Breast epithelium (tissue), 3 donors: Measurements from ENCODE around the gene FASTKD1.

Experiments used
- POLR2A ChIP-seq: fragments of 450-650 bp; IDR thresholded peaks from one replicate; pipeline ENCODE4 v1.6.1; 2016; ENCODE audit warnings: antibody characterized with exemption, mild to moderate bottlenecking, moderate library complexity
- TF ChIP-seq, protein P1 (sequence below), 3 donors: fragments of 450-650 bp; IDR thresholded peaks; one replicate each; pipeline ENCODE4 v1.5.1; 2016 to 2017; ENCODE audit warnings: antibody characterized with exemption in 3 of 3, mild to moderate bottlenecking in 3 of 3, moderate library complexity in 3 of 3

DNA sequence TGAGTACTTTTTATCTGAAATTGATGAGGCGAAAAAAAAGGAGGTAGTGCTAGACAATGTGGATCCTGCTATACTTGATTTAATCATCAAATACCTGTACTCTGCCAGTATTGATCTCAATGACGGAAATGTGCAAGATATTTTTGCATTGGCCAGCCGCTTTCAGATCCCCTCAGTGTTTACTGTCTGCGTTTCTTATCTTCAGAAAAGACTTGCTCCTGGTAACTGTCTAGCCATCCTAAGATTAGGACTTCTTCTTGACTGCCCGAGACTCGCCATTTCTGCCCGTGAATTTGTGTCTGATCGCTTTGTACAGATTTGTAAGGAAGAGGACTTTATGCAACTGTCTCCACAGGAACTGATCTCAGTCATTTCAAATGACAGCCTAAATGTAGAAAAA, 63.7 kb downstream of the FASTKD1 start:
- TF ChIP-seq, protein P1, sequence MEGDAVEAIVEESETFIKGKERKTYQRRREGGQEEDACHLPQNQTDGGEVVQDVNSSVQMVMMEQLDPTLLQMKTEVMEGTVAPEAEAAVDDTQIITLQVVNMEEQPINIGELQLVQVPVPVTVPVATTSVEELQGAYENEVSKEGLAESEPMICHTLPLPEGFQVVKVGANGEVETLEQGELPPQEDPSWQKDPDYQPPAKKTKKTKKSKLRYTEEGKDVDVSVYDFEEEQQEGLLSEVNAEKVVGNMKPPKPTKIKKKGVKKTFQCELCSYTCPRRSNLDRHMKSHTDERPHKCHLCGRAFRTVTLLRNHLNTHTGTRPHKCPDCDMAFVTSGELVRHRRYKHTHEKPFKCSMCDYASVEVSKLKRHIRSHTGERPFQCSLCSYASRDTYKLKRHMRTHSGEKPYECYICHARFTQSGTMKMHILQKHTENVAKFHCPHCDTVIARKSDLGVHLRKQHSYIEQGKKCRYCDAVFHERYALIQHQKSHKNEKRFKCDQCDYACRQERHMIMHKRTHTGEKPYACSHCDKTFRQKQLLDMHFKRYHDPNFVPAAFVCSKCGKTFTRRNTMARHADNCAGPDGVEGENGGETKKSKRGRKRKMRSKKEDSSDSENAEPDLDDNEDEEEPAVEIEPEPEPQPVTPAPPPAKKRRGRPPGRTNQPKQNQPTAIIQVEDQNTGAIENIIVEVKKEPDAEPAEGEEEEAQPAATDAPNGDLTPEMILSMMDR (IDR thresholded peaks at IDR 0.05) = no peak
- TF ChIP-seq POLR2A = no peak
